Right cardiac atrium (tissue), 5 donors: ENCODE results near the gene RTN4RL1. TPM values are rescaled to one million over a fixed set of nuclear protein-coding genes. Genes with fewer than 3 reads are reported as not detected.

Experiments used
- ATAC-seq, 2 donors: fragments of 200-7000 bp; cut with Tn5 transposase; one replicate each; pipeline versions ENCODE4 v1.8.0 to v1.9.1; 2020; ENCODE audit warnings: moderate library complexity in 2 of 2, mild to moderate bottlenecking in 1 of 2
- DNase-seq, 3 donors: peaks; one replicate each; pipeline ENCODE4 v3.0.0-alpha.2; 2020
- H3K27ac ChIP-seq: one replicate; pipeline ENCODE4 v1.5.1; 2013; ENCODE audit warnings: mild to moderate bottlenecking, low read length, control low read depth, moderate library complexity
- H3K27me3 ChIP-seq: one replicate; pipeline ENCODE4 v1.6.1; 2013; ENCODE audit not compliant: control insufficient read depth, insufficient read depth
- H3K4me1 ChIP-seq: one replicate; pipeline ENCODE4 v1.6.1; 2013; ENCODE audit warnings: low read length; ENCODE audit not compliant: control insufficient read depth, insufficient read depth
- H3K4me3 ChIP-seq: one replicate; pipeline ENCODE4 v1.5.1; 2013; ENCODE audit warnings: low read length, control low read depth
- H3K9me3 ChIP-seq: one replicate; pipeline ENCODE4 v1.6.1; 2013; ENCODE audit warnings: low read length; ENCODE audit not compliant: control insufficient read depth
- WGBS: extraction: QIAGEN DNeasy Blood & Tissue Kit; methylation state at CpG from one replicate; pipeline ENCODE4 v1.1.7; 2013; 5-methylcytosine and 5-hydroxymethylcytosine counted together
- intact Hi-C, 4 donors: fragments of 100-400 bp; cut with DNase I; formaldehyde crosslinking; loops; one replicate each; pipeline versions ENCODE4 v1.11.0 to v1.14.0; 2022 to 2023
- long read RNA-seq, 4 donors: library from polyadenylated mRNA; unstranded; transcript quantifications; one replicate each; pipeline ENCODE4 v2.0.0, GENCODE V29; 2020 to 2021
- polyA plus RNA-seq: library from polyadenylated mRNA; stranded (reverse); fragments of 200-250 nt; gene quantifications from one replicate; pipeline ENCODE4 v1.2.3, GENCODE V29; 2013
- total RNA-seq, 4 donors: library from RNA; stranded (reverse); fragmentation: NEBNext Ultra II Directional; extraction: Animal tissue kit (Norgen Biotek cat#: 25700); gene quantifications; one replicate each; pipeline ENCODE4 v1.2.1, GENCODE V29; 2021
- donor health status: healthy with polysubstance abuse.
- donor health status: DM: no; HTN: yes; CAD: no.
- donor health status: DM: no; HTN: no; CAD: no.
- donor health status: DM: no; HTN: yes; CAD: no; lungs with severe emphysema.
- donor health status: DM: yes; HTN: yes; CAD: no.

Gene RTN4RL1, protein sequence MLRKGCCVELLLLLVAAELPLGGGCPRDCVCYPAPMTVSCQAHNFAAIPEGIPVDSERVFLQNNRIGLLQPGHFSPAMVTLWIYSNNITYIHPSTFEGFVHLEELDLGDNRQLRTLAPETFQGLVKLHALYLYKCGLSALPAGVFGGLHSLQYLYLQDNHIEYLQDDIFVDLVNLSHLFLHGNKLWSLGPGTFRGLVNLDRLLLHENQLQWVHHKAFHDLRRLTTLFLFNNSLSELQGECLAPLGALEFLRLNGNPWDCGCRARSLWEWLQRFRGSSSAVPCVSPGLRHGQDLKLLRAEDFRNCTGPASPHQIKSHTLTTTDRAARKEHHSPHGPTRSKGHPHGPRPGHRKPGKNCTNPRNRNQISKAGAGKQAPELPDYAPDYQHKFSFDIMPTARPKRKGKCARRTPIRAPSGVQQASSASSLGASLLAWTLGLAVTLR
- total RNA-seq (1 to 10 TPM; 3.9 to 5.7 (median 4.2) TPM), polyA plus RNA-seq (5.4 TPM)
- long read RNA-seq, donor 1, transcript RTN4RL1-201 (2 exons, 3,625 nt), result major isoform, 9 of 16 reads
- long read RNA-seq, donor 1, partial matches to known transcripts, result 0 of 16 reads
- long read RNA-seq, donor 1, other reads (novel, unspliced or antisense), result 7 of 16 reads
- long read RNA-seq, donor 2, transcript RTN4RL1-201 (2 exons, 3,625 nt), result major isoform, 13 of 17 reads
- long read RNA-seq, donor 2, partial matches to known transcripts, result 0 of 17 reads
- long read RNA-seq, donor 2, other reads (novel, unspliced or antisense), result 4 of 17 reads
- long read RNA-seq, donor 3, result 0 reads
- long read RNA-seq, donor 4, transcript RTN4RL1-201 (2 exons, 3,625 nt), result major isoform, 9 of 9 reads
- long read RNA-seq, donor 4, partial matches to known transcripts, result 0 of 9 reads
- long read RNA-seq, donor 4, other reads (novel, unspliced or antisense), result 0 of 9 reads

DNA sequence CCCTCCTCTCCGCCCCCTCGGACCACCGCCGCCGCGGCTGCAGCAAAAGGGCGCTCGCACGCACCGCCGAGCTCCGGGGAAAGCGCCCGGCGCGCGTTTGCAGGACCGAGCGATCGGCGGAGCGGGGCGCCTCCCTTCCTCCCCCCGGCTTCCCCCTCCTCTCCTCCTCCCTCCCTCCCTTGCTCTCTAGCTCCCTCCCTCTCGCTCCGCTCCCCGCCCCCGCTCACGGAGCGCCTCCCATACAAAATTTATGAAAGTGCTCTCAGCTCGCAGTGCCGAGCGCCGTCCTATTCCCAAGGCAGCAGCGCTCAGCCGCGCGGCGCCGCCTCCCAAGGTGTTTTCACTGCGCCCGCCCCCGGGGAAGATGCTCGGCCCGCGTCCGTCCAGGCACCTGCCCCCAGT is at the start of gene RTN4RL1:
RTN4RL1 (minus strand) TSS at position 115 of the 402 bp plus-strand sequence. CDS start 469 bp downstream, outside the sequence.
- ATAC-seq, result peak; percentile 55 to 59
- H3K9me3 ChIP-seq, result no peaks in the 10 kb centered on the region
- under 1% methylated on average over 47 of the region's 47 CpGs for WGBS
- H3K27me3 ChIP-seq, result no peaks in the 10 kb centered on the region
- peak within 1 kb of the TSS; percentile 62 for H3K4me3 ChIP-seq
- peak; percentile 77 to 91 (median 88) for DNase-seq
- H3K27ac ChIP-seq, result peak within 1 kb of the TSS; percentile 74
- intact Hi-C loops, result loop anchor here in 2 of 4 donors (5.0 to 10.0 kb wide), 2 partner anchors 50 to 453 kb away; no protein-coding TSS in a partner anchor
- H3K4me1 ChIP-seq, result no peaks in the 10 kb centered on the region

DNA sequence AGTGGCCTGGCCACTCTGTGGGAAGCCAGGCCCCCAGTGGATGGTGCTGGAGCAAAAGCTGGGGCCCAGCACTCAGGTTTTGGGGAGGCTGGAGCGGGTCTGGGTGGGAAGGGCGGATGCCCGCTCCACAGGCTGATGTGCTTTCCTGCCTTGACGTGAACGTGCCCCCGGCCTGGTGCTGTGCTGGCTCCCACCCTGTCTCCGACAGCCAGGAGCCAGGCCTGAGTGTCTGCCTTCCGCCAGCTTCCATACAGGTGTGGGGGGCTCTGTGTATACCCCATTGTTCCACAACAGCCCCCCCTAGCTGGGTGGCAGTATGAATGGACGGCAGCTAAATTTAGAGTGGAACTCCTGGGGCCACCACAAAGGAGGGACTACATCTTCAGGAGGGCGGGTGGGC is 49.8 kb upstream of the RTN4RL1 start:
- H3K4me3 ChIP-seq, result no peak overlapping the region
- no peaks in the 10 kb centered on the region for H3K9me3 ChIP-seq
- peaks cover 19% of the 10 kb centered on the region for H3K4me1 ChIP-seq
- 63% methylated on average over 10 of the region's 10 CpGs for WGBS
- intact Hi-C loops, result no loop called here
- ATAC-seq (no peak), DNase-seq (peak in 1 of 3 donors; percentile 55)
- H3K27me3 ChIP-seq, result no peaks in the 10 kb centered on the region
- peak overlapping the region; percentile 78 for H3K27ac ChIP-seq

DNA sequence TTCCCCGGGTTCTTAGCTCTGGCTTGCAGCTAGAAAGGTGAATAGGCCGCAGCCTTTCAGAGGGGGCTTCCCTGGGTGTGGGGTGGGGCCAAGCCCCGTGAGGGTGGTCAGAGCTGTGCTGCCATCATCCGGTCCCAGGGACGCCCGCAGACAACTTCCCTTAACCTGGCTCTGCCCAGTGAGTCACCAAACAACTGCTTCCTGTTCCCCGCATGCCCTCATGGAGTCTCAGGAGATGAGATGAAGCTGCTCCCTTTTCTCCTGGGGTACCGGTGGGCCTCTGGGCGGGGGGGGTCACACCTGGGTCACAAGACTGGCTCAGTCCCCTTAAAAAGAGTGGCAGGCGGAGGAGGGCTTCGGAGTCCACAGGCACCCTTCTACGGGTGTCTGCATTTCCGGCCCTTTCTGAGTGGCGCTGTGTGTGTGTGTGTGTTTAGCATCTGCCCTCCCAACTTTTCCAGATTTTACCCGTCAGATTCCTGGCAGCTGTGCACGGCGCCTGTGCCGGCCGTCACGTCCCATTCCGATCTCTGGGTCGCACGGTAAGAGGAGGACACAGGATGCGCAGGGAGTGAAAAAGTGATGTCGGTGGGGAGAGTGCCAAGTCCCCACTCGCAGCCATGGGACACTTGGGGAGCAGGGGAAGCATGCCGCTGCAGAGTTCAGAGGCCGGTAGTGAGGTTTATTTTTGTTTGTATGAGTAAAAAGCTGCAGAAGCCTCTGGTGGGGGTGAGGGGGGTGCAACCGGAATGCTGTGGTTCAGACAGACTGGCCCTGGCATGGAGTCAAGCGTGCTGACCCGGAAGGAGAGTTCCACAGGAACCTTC is 46.5 kb upstream of the RTN4RL1 start:
- 47% methylated on average over 31 of the region's 31 CpGs for WGBS

DNA sequence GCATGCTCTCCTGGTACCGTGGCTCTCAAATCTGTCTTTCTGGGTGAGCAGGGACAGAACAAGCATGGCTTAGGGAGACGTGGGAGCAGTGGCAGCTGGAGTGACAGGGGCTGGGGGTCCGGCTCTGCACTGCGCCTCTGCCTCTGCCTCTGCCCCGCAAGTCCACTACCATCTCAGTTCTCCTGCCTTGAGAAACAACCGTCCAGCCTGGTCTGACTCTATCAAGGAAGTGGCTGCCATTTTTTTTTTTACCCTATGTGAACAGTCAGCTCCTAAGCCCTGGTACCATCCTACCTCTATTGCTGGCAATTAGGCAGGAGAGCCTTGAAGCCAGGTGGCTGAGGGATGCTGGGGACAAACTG is 45.9 kb upstream of the RTN4RL1 start:
- ATAC-seq (no peak), DNase-seq (peak in 2 of 3 donors; percentile 0 to 7)
- no peaks in the 10 kb centered on the region for H3K27me3 ChIP-seq
- WGBS, result 84% methylated on average over 6 of the region's 6 CpGs
- peaks cover 23% of the 10 kb centered on the region for H3K4me1 ChIP-seq
- H3K27ac ChIP-seq, result peak overlapping the region; percentile 85
- intact Hi-C loops, result no loop called here
- H3K4me3 ChIP-seq, result no peak overlapping the region
- H3K9me3 ChIP-seq, result no peaks in the 10 kb centered on the region

More for the DNA sequence above, 46.5 kb upstream of the RTN4RL1 start:
- Histone ChIP-seq H3K4me1 (peaks cover 26% of the 10 kb centered on the region), H3K9me3 (no peaks in the 10 kb centered on the region), H3K27me3 (no peaks in the 10 kb centered on the region), H3K4me3 (no peak overlapping the region), H3K27ac (peak overlapping the region; percentile 85)
- ATAC-seq (peak; percentile 65), DNase-seq (peak; percentile 76 to 90 (median 89))
- intact Hi-C loops, result no loop called here

DNA sequence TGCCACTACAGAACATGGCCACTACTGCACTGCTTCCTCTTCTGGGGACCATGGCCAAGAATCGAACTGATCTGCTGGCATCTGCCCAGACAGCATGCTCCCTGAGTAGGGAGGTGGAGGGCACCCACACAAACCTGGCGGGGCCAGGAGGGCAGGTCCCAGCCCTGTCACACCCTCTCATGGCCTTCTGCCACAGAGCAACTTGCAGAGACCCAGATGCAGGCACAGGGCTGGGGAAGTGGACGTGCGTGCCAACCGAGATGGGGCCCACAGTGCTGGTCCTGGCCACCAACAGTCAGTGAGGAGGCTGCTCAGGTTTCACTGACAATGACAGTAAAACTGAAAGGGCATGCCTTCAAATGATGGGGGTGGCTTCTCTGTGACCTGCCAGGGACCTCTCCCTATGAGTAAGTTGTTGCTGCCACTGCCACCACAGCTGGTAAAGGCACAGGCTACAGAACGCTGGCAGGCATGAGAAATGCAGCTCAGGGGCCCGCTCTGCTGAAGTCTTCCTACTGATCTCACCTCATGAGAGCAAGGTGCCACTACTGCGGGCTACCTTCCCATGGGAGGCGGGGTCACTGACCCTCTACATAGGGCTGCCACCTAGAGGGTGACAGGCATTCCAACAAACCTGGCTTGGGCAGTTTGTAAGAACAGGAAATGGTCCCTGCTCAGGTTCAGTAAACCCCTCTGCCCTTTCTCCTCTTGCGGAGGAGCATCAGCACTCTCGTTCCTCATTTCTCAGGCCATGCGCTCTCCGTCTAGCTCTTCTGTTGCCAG is 45.3 kb upstream of the RTN4RL1 start:
- Histone ChIP-seq H3K4me1 (peaks cover 18% of the 10 kb centered on the region), H3K4me3 (no peak overlapping the region), H3K27ac (peak overlapping the region; percentile 85), H3K9me3 (no peaks in the 10 kb centered on the region), H3K27me3 (no peaks in the 10 kb centered on the region)
- ATAC-seq (no peak), DNase-seq (peak; percentile 22 to 66 (median 52))
- WGBS, result 83% methylated on average over 13 of the region's 13 CpGs
- intact Hi-C loops, result no loop called here

DNA sequence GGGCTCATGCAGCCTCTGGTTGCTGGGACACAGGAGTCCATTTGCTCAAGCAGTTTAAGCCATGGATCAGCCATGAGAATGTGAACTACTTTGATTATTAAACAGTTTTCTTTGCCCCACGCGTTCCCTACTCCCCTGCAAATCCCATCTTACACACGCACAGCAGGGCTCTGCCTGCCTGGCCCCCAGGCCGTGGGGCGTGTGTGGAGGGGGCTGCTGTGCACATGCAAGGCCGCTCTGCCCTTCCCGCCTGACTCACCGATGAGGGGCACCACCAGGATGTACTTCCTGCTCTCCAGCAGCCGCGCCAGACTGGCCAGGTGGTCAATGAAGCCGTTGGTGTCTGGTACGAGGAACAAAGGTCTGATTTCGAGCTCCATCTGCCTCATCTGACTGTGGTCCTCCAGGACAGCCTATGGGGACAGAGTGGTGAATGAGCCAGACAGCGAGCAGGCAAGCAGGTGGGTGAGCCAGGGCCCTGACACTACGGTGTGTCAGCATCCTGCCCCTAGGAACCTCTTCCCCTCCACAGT is 43.5 kb upstream of the RTN4RL1 start:
- Histone ChIP-seq H3K4me3 (no peak overlapping the region), H3K27ac (peak overlapping the region; percentile 83), H3K4me1 (peaks cover 15% of the 10 kb centered on the region), H3K27me3 (no peaks in the 10 kb centered on the region), H3K9me3 (no peaks in the 10 kb centered on the region)
- DNase-seq (peak; percentile 28 to 60 (median 53)), ATAC-seq (no peak)
- WGBS, result 70% methylated on average over 15 of the region's 15 CpGs
- intact Hi-C loops, result loop anchor here in 1 of 4 donors (10.0 kb wide), 1 partner anchor 56 kb away; no protein-coding TSS in a partner anchor

DNA sequence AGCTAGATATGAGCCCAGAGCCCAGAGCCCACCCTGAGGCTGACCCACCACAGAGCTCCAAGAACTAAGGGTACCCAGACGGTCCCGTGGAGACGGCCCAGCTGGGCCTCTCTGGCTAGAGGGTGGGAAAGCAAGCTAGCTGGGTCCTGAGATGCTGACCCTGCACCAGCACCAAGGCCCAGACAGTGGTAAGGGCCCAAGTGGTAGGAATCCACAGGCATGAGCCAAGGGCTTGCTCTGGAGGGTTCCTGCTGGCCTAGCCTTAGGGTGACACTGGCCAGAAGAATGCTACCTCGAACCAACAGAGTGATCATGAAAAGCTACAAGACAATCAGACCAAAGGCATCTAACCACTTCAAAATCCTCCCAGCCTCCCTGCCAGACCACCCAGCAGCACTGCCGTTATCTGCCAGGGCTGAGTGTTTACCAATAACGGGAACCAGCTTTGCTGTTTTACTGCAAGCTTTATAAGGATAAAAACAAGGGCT is 42.9 kb upstream of the RTN4RL1 start:
- intact Hi-C loops, result loop anchor here in 1 of 4 donors (10.0 kb wide), 1 partner anchor 57 kb away; no protein-coding TSS in a partner anchor
- ATAC-seq (no peak), DNase-seq (peak in 1 of 3 donors; percentile 57)
- Histone ChIP-seq H3K9me3 (no peaks in the 10 kb centered on the region), H3K4me3 (no peak overlapping the region), H3K27me3 (no peaks in the 10 kb centered on the region), H3K4me1 (peaks cover 15% of the 10 kb centered on the region), H3K27ac (peak overlapping the region; percentile 83)
- WGBS, result 56% methylated on average over 6 of the region's 6 CpGs

DNA sequence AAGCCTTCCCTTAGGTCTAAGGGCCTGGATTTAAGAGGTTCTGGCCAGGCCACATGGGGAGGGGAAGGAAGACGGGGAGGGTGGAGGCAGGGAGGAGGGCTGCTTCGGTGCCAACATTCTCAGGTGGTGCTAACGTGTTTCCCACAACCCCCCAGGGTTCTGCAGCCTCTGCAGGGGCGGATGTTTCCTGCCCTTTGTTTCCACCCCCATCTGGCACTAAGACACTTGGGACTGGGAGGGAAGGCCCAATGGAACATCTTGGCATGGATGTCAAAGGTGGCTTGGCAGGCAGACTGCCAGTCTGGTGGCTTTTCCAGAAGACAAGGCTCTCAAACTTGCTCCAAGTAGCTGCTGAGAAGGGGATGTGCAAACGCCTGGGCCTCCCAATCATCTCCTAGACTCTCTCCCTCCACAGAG is 42.5 kb upstream of the RTN4RL1 start:
- no peaks in the 10 kb centered on the region for H3K9me3 ChIP-seq
- WGBS, result 37% methylated on average over 5 of the region's 5 CpGs
- peak overlapping the region; percentile 83 for H3K27ac ChIP-seq
- intact Hi-C loops, result loop anchor here in 1 of 4 donors (10.0 kb wide), 1 partner anchor 57 kb away; no protein-coding TSS in a partner anchor
- peak in 1 of 2 donors; percentile 31 for ATAC-seq
- H3K4me1 ChIP-seq, result peaks cover 17% of the 10 kb centered on the region
- no peaks in the 10 kb centered on the region for H3K27me3 ChIP-seq
- DNase-seq, result peak; percentile 50 to 78 (median 71)
- no peak overlapping the region for H3K4me3 ChIP-seq

DNA sequence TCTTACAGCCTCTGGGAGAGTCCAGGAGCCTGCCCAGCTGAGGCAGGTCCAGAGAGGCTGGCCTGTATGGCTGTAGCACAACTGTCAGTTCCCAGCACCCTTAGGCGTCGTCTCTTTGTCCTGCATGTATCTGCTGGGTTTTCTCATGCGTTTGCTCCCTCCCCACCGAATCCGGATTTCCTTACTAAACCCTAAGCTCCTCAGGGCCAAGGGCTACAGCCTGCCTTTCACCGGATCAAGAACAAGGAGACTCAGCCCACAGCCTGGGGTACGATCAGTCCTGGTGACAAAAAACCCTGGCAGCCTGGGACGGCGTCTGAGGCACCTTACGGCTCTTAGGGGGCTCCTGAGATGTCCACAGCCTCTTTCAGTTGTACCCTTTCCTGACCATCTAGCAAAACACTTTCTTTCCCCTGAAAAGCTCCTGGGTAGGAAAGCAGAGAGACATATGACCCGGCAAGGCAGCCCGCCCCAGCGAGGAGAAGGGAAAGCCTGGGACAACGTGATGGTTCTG is 42.0 kb upstream of the RTN4RL1 start:
- Histone ChIP-seq H3K4me3 (no peak overlapping the region), H3K4me1 (peaks cover 17% of the 10 kb centered on the region), H3K27ac (peak overlapping the region; percentile 83), H3K9me3 (no peaks in the 10 kb centered on the region), H3K27me3 (no peaks in the 10 kb centered on the region)
- ATAC-seq (peak in 1 of 2 donors; percentile 9), DNase-seq (peak in 2 of 3 donors; percentile 44 to 55)
- intact Hi-C loops, result loop anchor here in 1 of 4 donors (10.0 kb wide), 1 partner anchor 58 kb away; no protein-coding TSS in a partner anchor
- 46% methylated on average over 14 of the region's 14 CpGs for WGBS
